Coronary artery (tissue), 2 donors: ENCODE results near the gene VPS13D.
A peak's percentile ranks its signal among the peaks of the same experiment; 100 is the strongest.

Experiments
- DNase-seq: peaks from one replicate; pipeline ENCODE4 v3.0.0-alpha.2; 2017; ENCODE audit warnings: low spot score
- H3K27ac ChIP-seq, 2 donors: fragments of 200-600 bp; sonication (generic); one replicate each; pipeline ENCODE4 v1.5.1; 2016 to 2019
- H3K4me3 ChIP-seq: fragments of 200-600 bp; sonication (generic); 2 replicates; pipeline ENCODE4 v1.5.1; 2016; ENCODE audit warnings: mild to moderate bottlenecking, moderate library complexity
- CTCF ChIP-seq: fragments of 200-600 bp; sonication (generic); IDR thresholded peaks from one replicate; pipeline ENCODE4 v1.5.1; 2019; ENCODE audit warnings: antibody characterized with exemption

Gene VPS13D

GRCh38 chr1:12549460-12550349 is 319.9 kb downstream of the VPS13D start:
- Histone ChIP-seq H3K4me3 (peak overlapping the region; percentile 19), H3K27ac (peak overlapping the region; percentile 53 to 92)
- DNase-seq, result peak; percentile 88
- TF ChIP-seq CTCF, result no peak

- Histone ChIP-seq H3K4me3 (no peak overlapping the region), H3K27ac (peak overlapping the region; percentile 84 to 96)
- no peak for TF ChIP-seq CTCF
- peak; percentile 56 for DNase-seq
These were observed 321.8 kb downstream of the VPS13D start for GRCh38 chr1:12551584-12551983.

- peak; percentile 76 for DNase-seq
- TF ChIP-seq CTCF, result no peak
- Histone ChIP-seq H3K4me3 (no peak overlapping the region), H3K27ac (peak overlapping the region; percentile 84 to 96)
These were observed 322.5 kb downstream of the VPS13D start for GRCh38 chr1:12552111-12552888.

GRCh38 chr1:12552951-12553921 is 323.4 kb downstream of the VPS13D start:
- no peak overlapping the region for H3K4me3 ChIP-seq
- H3K27ac ChIP-seq, result peak overlapping the region; percentile 84 to 96
- TF ChIP-seq CTCF, result no peak
- peak; percentile 80 for DNase-seq

- DNase-seq, result no peak
- H3K27ac ChIP-seq, result peak overlapping the region; percentile 84 to 96
- TF ChIP-seq CTCF, result no peak
- no peak overlapping the region for H3K4me3 ChIP-seq
These were observed 324.1 kb downstream of the VPS13D start for GRCh38 chr1:12553963-12554362.

GRCh38 chr1:12554521-12555305 is 324.9 kb downstream of the VPS13D start:
- Histone ChIP-seq H3K4me3 (no peak overlapping the region), H3K27ac (peak overlapping the region; percentile 84 to 96)
- DNase-seq, result peak; percentile 69
- TF ChIP-seq CTCF, result no peak
